GM18951 (cell line): ENCODE results near the gene CHST4.
"Not testable (repeated sequence)": the region's sequence is repeated elsewhere in the genome, so short reads cannot be mapped to it uniquely, and the experiment has no call there.

Experiments
- POLR2A ChIP-seq: IDR thresholded peaks from 4 replicates; pipeline ENCODE4 v1.6.1; 2011; ENCODE audit warnings: mild to moderate bottlenecking; ENCODE audit not compliant: insufficient read length, insufficient read depth; ENCODE audit errors: extremely low read depth
- in situ Hi-C: fragments of 300-500 bp; cut with MboI; formaldehyde crosslinking; loops from one replicate; pipeline ENCODE4 v1.12.0; 2022; ENCODE audit warnings: low sequenced_read_pairs, mixed read lengths, inconsistent platforms; ENCODE audit not compliant: unreplicated experiment

The CHST4 gene

DNA sequence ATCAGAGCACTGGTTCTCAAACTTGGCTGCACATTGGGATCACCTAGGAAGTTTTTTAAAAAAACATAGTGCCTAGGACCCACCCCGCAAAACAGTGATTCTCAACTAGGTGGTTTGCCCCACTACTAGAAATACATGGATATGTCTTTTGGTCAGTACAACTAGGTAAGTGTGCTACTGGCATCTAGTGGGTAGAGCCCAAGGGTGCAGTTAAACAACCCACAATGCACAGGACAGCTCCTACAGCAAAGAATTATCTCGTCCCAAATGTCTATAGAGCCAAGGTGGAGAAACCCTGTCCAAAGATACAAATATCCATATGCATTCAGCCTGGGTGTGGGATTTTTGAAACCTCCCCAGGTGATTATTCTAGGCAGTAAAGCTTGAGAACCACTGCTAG, 25.3 kb upstream of the CHST4 start:
- in situ Hi-C loops, result no loop called here
- TF ChIP-seq POLR2A, result no peak

- TF ChIP-seq POLR2A, result no peak
- in situ Hi-C loops, result no loop called here
These were observed 24.7 kb upstream of the CHST4 start for GRCh38 chr16:71501547-71501946.

GRCh38 chr16:71504051-71504450, 22.2 kb upstream of the CHST4 start:
- in situ Hi-C loops, result not testable (repeated sequence)

DNA sequence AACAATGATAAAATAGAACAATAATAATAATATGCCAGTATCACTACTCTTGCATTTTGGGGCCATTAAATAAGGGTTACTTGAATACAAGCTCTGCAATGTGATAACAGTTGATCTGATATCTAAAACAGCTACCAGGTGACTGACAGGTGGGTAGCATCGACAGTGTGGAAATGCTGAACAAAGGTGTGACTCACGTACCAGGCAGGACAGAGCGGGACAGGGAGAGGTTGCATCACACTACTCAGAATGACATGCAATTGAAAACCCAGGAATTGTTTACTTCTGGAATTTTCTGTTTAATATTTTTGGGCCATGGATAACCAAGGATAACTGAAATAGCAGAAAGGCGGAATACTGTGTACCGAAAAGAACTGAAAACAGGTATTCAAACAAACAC, 21.3 kb upstream of the CHST4 start:
- in situ Hi-C loops, result no loop called here

DNA sequence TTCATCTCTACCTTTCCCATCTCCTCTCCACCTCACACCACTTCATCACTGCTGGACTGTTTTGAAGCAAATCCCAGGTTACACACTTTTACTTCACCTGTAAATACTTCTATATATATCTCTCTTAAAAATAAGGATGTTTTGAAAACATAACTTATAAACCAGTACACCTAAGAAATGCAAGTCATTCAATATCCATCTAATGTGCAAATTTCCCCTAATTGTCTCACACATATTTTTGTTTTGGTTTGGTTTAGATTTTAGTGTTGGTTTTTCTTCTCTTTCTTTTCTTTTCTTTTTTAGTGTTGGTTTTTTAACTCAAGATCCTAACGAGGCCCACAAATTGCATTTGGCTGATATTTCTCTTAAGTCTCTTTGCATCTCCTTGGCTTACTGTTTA, 19.2 kb upstream of the CHST4 start:
- no peak for TF ChIP-seq POLR2A
- in situ Hi-C loops, result no loop called here

More for the DNA sequence above, 21.3 kb upstream of the CHST4 start:
- TF ChIP-seq POLR2A, result no peak

DNA sequence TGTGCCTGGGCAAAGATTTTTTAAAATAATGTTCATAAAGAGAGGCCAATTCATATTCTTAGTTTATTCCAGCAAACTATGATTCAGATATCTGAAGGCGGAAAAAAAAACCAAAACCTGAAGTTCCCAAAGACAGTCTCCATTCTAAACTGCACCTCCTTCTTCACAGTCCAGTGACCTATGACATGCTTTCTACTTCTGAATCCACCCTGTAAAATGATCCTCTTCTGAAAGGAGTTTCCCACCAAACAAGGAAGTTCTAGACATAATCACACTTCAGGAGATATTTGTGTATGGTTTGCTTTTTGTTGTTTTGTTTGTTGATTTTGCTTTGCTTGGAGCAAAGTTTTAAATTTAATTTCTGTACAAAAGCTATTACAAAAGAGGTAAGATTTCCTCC, 12.9 kb upstream of the CHST4 start:
- no peak for TF ChIP-seq POLR2A
- in situ Hi-C loops, result no loop called here

DNA sequence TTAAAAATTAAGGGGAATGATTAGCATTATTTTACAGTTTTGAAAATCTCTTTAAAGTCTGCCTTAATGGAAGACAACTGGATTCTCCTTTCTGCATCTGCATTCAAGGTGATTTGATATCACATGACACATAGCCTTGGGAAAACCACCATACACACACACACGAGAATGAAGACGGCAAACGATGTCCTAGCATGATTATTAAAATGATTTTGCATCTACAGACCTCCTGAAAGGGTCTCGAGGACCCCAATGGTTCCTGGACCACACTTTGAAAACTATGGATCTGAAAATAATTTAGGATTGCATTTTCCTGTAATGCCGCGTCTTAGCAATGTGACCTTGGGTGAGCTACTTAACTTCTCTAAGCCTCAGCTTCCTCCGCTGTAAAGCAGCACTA, 11.8 kb upstream of the CHST4 start:
- TF ChIP-seq POLR2A, result no peak
- in situ Hi-C loops, result no loop called here

GRCh38 chr16:71515026-71515425, 11.2 kb upstream of the CHST4 start:
- in situ Hi-C loops, result no loop called here
- TF ChIP-seq POLR2A, result no peak

DNA sequence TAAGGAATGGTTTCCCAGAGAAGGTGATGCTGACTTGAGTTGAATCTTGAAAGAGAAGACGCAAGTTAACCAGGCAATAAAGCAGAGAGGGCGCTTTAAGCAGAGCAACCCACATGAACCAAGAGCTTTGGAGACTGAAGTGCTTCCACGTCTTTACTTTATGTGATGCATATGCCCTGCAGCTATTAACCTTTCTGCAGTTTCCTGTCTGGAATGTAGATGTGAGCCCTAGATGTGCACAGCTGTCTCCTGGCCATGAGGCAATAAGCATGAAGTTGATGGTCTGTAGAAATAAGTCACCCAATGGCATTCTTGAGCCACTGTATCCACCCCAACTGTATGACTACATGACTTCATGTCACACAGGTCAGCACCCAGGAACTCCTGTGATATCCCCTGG, 5.7 kb upstream of the CHST4 start:
- in situ Hi-C loops, result no loop called here
- TF ChIP-seq POLR2A, result no peak

DNA sequence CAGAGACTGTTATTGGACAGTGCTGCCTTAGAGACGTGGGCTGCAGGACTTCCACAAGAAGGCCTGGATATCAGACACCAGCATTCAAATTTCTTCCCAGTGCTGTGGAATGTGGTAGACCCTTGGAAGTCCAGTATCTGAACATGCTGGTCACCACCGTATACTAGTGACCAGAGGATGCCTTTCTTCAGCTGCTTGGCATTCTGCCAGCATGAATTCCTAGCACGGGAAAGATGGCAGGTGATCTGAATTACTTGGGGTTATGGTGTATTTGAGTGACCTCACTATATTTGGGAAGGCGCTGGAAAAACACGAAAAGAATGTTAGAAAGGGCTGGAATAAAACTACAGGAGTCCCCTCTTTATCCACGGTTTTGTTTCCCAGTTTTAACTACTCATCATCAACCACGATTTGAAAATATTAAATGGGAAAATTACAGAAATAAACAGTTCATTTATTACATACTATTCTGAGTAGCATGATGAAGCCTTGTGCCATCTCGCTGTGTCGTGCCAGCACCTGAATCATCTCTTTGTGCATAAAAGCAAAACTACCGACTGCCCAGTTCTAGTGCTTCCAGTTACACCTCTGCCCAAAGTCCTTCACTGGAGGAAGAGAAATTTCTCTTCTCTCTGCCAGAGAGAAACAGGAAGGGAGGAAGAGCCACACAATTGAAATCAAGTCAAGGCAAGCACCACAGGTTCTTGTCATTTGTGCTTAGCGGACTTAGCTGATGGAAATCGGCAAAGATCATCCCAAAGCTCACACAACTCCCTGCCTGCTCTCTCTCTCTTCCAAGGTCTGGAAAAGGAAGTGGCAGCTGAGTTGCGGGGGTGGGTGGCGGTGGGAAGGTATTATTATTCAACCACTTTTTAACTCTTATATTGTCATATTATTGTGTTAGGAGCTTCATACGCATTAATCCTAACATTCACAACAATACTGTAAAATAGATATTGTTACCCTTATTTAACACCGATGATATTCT, 1.4 kb upstream of the CHST4 start:
- in situ Hi-C loops, result no loop called here
- TF ChIP-seq POLR2A, result no peak

GRCh38 chr16:71528257-71528656, 2.0 kb downstream of the CHST4 start:
- no peak for TF ChIP-seq POLR2A
- in situ Hi-C loops, result no loop called here

GRCh38 chr16:71528863-71529262, 2.6 kb downstream of the CHST4 start:
- in situ Hi-C loops, result no loop called here
- no peak for TF ChIP-seq POLR2A

DNA sequence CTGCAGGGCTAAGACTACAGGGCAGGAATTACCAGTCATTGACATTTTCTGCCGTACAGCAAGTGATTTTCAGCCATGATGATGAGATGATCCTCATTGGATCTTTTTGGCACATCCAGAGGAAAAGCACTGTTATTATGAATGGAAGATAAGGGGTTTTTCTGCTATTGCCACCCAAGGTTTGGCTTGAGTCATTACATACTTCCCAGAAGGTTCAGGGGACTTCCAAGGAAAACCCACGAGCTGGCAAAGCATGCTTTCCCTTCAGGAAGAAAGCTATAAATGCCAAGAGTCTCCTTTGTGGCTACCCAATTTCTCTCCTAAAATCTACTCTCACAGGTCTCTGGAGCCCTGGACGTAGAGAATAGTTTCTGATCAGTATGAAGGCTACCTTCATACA, 6.1 kb downstream of the CHST4 start:
- no peak for TF ChIP-seq POLR2A
- in situ Hi-C loops, result no loop called here

DNA sequence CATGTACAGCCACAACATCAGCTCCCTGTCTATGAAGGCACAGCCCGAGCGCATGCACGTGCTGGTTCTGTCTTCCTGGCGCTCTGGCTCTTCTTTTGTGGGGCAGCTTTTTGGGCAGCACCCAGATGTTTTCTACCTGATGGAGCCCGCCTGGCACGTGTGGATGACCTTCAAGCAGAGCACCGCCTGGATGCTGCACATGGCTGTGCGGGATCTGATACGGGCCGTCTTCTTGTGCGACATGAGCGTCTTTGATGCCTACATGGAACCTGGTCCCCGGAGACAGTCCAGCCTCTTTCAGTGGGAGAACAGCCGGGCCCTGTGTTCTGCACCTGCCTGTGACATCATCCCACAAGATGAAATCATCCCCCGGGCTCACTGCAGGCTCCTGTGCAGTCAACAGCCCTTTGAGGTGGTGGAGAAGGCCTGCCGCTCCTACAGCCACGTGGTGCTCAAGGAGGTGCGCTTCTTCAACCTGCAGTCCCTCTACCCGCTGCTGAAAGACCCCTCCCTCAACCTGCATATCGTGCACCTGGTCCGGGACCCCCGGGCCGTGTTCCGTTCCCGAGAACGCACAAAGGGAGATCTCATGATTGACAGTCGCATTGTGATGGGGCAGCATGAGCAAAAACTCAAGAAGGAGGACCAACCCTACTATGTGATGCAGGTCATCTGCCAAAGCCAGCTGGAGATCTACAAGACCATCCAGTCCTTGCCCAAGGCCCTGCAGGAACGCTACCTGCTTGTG, 10.7 kb downstream of the CHST4 start:
- no peak for TF ChIP-seq POLR2A
- in situ Hi-C loops, result no loop called here
